CD4-positive, alpha-beta T cell treated with Interleukin-17A for 1 hour (primary cell): Measurements from ENCODE around the gene DRC7.
A peak's percentile ranks its signal among the peaks of the same experiment; 100 is the strongest.

Experiments
- DNase-seq: peaks from one replicate; pipeline ENCODE4 v3.0.0-alpha.2; 2020

Gene DRC7

DNA sequence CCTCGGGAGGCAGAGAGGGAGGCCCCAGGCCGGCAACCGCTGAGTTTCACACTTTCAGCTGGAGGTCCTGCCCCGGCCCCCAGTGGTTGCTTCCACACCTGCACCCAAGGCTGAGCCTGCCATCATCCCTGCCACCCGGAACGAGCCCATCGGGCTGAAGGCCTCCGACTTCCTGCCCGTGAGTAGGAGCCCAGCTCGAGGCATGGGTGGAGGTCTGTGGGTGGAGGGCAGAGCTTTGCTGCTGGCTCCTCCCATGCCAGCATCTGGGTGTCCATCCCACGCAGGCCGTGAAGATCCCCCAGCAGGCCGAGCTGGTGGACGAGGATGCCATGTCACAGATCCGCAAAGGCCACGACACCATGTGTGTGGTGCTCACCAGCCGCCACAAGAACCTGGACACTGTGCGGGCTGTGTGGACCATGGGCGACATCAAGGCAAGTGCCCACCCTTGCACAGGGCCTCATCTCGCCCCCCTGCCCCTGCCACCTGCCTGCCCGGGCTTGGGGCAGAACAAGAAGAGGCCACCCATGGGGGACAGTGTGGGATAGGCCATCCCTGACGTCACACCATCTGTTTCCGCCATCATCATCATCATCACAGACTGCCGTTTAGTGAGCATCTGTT is 60.6 kb downstream of the DRC7 start:
- DNase-seq, result no peak

DNA sequence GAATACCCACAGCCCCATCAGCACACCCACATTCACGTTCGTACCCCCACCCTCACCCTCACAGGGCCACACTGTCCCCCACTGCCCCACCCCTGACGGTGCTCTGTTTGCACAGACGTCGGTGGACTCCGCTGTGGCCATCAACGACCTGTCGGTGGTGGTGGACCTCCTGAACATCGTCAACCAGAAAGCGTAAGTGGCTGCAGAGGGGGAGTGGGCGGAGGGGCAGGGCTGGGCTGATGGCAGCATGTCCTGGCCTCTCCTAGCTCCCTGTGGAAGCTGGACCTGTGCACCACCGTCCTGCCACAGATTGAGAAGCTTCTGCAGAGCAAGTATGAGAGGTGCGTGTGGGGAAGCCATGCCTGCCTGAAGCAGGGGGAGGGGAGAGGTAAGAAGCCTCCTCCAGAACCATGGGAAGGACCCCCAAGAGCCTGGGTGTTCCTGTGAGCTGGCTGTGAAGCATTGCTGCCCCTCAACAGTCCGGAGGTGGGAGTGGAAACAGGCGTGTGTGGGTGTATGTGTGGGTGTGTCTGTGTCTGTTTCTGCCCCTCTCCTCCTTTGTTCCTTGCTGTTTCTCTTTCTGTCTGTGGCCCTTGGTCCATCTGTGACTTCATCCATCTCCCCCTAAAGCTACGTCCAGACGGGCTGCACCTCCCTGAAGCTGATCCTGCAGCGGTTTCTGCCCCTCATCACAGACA is 61.3 kb downstream of the DRC7 start:
- no peak for DNase-seq

DNA sequence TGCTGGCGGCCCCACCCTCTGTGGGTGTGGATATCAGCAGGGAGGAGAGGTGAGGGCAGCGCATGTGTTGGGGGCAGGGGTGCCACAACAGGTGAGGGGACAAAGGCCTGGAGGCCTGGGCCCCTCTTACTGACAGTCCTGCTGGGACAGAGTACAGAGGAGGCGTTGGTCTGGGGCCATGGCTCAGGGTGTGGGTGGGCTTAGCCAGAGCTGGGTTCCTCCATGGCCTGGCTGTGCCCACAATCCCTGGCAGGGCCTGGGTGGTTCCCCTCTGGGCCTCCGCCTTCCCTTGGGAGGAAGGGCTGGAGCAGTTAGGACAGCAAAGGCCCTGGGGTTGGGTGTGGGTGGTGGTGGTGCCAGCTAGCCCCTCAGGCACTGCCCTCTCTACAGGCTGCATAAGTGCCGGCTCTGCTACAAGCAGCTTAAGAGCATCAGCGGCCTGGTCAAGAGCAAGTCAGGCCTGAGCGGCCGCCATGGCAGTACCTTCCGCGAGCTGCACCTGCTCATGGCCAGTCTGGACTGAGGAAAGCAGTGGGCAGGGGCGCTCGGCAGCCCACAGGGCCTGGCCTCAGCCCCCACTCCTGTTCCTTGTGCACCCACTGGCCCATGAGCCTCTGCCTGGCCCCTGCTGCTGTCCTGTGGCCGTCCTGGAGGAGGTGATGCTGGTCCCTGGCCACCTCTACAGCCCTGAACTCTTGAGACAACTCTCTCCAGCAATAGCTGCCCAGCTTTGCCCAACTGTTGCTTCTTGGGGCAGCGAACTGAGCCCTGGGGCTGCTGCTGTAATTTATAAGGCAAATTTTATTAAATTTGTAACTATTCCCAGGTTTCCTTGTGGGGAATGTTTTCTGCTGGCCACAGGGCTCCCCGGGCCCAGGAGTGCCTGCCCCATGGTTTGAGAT is 62.1 kb downstream of the DRC7 start:
- DNase-seq, result no peak

DNA sequence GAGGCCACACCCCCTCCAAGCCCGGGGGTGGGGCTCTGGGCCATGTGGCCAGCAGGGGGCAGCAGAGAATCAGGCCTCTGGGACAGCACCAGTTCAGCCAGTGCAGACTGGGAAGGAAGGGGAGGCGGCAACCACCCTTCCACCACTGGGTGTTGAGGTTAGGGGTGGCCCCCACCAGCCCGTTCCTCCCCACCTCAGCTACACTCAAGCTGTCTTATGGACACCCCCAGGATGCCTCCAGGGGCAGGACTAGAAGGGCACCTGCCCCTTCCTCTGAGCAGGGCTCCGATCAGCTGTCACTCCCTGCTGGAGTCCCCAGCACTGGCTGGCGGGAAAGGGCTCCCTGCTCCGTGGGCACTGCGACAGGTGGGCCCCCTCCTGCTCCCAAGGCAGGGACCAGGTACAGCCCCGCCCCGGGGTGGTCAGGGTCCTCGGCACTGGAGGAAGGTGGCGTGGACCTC is 62.8 kb downstream of the DRC7 start:
- peak; percentile 89 for DNase-seq

DNA sequence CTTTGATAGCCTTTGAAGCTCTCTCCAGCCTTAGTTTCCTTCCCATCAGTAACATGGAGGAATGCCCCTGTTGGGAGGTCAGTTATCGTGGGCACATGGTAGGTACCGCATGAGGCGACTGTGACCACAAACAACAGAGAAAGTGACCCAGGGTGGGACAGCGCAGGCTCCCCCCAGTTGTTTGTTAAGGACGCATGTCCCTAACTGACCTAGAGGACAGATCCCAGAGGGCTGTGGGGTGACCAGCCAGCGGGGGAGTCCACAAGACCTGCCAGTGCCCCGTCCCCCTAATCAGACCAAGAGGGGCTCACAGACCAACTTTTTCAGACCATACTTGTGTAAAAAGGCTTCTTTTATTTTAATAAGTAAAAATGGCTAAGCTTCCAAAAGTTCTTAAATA is 63.3 kb downstream of the DRC7 start:
- DNase-seq, result no peak

DNA sequence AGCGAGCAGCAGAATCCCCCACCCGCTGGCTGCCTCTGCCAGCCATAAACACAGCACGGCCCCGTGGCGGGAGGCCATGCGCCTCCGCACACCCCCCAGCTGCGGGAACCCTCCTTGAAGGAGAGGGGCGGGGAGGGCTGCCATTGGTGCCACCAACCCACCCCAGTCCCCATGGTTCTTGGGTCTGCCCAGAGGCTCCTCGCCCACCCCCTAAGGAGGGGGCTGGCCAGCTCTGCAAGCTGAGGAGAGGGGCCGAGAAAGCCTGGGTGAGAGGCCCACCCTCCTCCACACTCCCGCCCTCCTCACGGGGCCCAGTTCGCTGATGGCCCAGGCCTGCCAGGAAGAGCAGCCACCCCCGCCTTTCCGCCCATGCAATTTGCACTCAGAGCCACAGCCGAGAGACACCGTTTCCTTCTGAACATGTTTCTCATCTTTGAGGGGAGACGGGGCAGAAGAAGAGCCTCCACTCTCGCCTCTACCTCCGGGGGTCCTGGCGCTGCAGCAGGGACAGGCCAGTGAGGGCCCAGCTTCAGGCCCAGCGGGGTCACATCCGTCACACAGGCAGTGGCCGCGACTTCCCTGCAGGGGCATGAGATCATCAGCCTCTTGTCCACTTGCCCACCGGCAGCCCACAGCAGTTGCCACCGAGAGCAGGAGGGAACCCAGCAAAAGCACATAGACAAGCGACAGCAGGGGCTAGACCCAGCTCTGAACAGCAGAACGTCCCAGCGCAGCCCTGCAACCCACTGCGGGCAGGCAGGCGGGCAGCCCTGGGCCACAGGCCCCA is 63.9 kb downstream of the DRC7 start:
- DNase-seq, result no peak

DNA sequence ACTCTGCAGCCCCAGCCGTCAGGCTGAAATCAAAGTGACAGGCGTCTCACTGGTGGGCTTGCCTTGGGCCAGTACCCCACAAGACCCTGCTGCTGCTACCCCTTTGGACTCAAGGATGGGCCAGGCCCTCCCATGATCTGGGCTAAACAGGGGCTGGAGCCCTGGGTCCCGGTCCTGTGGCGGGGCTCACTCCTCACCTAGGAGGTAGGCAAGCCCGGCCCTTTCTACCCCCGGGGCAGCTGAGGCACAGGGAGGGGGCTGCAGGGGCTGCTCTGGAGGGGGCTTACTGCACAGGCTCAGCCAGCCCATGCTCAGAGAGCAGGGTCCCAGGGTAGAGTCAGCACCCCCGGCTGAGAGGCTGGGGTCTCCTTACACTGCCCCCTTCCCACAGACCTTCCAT is 64.5 kb downstream of the DRC7 start:
- DNase-seq, result no peak

DNA sequence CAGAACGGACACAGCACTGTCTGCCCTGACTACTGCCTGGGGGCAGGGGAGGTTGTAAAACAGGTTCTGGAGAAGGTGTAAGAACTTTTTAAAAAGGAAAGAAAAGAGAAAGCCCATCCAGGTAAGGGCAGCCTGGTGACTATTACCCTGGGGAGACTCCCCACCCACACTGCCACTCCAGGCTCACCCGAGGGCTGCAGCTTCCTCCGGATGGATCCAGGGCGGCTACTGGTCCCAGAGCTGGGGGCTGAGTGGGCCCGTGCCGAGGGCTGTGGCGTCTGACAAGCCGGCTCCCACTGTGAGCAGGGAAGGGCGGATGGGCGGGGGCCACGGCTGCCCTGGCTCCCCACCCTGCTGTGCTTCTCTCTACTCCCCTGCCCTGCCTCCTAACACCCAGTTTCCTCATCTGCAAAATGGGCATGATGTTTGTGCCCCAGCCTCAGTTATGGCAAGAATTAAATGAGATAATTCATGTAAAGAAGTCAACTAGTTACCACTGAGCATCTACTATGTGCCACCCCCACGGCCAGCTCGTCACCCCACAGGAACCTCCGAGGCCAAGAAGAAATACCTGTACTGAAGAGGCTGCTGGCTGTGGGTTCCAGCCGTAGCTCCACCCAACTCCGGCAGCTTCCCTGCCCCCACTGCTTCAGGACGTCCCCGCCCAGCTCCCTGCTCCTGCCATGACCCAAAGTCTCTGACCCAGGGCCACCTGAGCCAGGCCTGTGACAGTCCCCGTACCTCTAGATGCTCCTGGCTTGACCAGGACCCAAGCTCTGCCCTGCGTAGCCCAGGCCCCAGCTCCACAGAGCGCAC is 65.1 kb downstream of the DRC7 start:
- no peak for DNase-seq

DNA sequence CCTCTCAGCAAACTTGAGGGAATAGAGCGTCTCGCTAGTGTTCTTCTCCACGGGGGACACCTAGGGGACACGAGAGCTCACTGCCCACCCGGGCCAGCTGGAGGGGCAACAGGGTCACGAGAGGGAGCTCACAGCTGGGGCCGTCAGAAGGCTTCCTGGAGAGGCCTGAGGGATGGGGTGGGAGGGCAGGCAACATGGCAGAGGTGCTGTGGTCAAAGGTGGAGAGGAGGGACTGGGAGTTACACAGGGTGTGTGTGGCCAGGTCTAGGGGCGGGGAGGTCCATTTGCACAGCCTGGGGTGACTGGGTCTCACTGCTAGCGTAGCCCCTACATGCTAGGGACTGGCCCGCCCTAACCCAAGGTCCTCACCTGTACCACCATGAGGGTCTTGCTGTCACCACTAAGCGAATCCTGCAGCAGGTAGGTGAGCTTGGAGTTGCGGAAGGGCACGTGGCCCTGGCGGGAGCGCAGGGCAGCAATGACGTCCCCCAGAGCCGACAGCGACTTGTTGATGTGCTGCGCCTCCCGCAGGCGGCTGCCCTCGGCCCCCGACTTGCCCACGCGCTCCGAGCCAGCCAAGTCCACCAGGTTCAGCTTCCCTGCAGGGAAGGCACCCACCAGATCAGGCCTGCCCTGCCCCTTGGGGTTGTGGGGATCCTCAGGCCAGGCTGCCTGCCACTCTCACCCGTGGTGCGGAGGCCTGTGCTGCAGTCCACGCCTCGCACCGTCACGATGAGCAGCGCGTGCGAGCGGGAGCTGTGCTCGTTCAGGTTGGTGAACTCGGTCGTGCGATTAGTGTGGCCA is 66.0 kb downstream of the DRC7 start:
- DNase-seq, result no peak

DNA sequence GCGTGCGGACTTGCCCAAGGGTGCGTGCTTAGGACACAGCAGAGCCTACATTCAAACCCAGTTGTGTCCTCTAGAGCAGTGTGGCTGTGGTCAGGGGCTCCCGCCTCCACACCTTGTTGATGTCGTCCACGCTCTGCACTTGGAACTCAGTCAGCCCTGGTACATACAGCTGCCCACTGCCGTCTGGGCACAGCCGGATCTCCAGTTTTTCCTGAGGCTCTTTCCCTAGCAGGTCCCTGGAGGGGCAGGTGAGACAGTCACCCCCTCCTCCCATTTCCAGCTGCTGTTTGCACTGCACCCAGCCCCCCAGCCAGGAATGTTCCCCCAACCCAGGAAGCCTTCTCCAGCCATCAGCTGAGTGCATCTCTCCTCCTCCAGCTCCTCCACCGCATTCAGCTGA is 66.7 kb downstream of the DRC7 start:
- no peak for DNase-seq

DNA sequence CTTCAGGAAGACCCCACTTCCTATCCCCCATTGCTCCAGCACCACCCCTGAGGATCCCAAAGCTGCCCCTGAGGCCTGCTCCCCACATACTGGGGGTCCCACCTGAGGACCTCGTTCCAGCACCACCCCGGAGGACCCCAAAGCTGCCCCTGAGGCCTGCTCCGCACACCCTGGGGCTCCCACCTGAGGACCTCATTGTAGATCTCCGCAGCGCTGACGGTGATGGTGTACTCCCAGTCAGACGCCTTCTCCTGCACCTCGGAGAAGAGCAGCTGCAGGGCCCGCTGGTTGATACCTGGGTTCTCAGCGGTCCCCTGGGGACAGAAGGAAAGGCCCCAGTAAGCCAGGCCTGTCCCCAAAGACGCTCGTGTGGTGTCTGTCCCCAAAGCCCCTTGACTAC is 67.4 kb downstream of the DRC7 start:
- no peak for DNase-seq

DNA sequence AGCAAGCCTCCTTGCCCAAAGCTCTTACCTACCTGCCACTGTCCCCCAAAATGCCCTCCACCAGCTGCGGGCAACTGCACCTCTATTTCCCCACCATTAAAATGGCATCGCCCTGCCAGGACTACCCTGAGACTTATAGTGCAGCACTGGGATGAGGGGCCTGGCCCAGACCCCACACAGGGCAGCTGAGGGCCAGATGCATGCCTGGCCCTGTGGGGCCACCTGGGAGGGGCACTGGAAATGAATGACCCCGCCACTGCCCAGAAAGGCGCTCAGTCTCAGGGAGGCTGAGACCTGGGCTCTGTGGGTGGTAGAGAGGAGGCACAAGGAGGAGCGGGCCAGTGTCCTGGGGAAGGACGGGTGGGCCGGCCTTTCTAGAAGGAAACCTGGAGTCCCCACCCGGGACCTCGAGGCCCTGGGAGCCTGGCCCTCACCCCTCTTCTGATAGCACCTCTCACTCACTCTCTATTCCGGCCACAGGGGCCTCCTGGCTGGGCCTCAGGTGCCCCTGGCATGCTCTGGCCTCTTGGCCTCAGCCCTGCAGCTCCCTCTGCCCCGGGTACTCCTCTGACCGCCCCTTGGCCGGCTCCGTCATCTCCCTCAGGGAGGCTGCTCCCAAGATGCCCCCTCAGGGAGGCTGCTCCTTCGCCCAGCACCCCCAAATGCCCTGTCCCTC is 67.9 kb downstream of the DRC7 start:
- DNase-seq, result no peak

DNA sequence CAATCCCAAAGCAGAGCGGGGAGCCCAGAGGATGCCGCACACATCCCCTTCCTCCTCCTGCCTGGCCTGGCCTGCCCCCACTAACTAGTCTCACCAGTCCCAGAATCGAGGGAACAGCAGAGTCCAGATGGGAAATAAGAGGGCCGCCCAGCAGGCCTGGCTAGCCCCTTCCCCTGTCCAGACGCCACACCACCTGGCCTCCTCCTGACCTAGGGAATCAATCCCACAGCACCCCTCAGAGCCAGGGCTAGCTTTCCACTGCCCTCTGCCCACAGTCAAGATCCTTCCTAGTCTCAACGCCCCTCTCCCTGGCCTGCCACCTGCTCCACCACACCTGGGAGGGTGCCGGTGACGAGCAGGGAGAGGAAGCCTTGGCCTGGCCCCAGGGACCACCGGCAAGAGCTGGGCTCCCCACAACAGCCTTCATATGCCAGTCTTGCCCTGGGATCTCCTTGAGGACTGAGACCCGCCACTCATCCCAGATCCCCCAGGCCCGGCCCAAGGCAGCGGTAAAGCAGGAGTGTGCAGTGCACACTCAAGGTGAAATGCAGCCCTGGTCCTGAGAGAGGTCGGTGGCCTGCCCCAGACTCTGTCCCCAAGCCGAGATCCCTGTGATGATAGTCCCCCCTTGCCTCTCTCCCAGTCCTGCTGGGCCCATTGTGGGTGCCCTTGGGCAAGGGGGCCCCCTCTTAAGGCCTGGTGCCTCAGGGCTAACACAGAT is 68.8 kb downstream of the DRC7 start:
- no peak for DNase-seq

DNA sequence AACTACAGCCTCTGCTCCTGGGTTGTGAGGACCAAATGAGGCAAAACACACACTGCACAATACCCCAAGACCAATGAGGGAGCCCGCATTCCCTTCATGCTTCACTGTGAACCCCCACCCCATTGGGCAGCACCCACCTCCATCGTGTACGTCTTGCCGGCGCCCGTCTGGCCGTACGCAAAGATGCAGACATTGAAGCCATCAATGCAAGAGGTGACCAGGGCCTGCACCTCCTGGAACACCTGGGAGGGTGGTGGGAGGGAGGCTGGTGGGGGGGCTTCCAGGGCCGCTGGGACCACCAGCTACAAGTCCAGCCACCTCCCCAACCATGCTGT is 69.4 kb downstream of the DRC7 start:
- no peak for DNase-seq

DNA sequence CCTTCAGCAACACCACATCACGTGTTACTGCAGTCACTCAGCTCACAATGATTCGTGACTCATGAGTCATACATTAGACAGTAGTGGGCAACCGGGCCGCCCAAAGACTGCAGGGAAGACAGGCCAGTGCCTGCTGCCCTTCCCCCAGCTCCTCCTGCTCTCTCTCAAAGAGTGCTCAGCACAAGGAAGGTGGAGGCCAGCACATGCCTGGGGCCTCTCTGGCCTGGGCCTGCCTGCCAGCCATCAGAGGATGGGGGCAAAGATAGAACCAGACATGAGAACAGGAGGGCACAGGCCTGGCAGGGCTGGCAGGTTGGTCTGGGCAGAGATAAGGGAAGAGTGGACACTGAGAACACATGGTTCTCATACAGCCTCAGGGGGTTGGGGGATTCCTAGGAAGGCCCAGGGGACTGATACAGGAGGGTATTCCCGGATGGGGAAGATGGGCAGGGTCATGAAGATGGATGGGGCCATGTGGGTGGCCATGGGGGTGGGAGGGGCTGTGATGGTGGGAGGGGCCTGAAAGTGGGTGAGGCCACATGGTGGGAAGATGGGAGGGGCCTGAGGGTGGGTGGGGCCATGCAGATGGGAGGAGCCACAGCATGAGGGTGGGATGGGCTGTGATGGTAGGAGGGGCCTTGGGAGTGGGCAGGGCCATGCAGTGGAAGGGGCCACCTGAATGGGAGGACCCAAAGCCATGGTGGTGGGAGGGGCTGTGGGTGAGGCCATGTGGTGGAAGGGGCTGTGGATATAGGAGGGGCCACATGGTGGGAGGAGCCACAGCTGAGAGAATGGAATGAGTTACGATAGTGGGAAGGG is 69.9 kb downstream of the DRC7 start:
- DNase-seq, result peak; percentile 32

DNA sequence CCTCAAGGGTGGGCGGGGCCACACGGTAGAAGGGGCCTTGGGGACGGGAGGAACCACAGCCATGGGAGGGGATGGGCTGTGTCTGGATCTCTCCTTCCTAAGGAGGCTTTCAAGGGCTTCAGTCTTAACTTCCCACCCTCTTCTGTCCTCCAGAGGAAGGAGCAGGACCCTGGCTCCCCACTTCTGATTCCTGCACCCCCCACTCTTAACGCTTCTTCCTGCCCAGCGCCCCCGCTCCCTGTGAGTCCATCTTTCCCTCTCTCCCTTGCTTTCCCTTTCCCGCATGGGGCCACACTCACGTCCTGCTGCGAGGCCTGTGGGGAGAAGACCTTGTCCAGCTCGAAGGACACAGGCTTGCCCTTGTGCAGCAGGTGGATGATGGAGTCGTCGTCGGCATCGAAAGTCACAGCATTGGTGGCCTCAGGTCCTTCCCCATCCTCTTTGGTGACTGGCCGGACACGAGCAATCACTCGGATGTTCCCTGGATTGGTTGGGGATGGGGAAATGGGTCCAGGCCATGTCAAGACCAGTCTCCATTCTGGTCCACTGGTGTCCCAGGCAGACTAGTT is 70.6 kb downstream of the DRC7 start:
- no peak for DNase-seq

DNA sequence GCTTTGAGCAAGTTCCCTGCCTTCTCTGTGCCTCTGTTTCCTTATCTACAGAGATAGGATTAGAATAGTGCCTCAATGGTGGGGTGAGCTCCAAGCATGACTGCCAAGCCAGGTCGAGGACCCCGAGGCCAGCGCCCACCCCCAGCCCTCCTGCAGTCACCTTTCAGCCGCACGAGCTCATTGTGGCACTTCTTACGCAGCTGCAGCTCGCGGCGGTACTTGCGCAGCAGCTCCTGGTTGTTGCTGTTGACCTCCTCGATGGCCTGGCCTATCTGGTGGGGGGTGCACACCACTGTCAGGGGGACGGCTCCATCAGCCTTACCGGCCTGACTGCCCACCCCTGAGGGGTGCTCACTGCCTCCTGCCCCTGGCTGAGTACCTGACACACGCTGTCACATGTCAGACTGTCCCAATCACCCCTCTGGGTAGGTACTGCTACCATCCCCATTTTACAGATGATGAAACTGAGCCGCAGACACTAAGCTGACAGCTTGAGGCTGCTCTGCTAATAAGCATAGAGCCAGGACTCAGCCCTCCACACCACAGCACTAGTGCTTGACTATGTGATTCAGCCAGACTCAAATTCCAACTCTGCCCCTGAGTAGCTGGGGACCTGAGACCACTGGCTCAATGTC is 72.2 kb downstream of the DRC7 start:
- no peak for DNase-seq

DNA sequence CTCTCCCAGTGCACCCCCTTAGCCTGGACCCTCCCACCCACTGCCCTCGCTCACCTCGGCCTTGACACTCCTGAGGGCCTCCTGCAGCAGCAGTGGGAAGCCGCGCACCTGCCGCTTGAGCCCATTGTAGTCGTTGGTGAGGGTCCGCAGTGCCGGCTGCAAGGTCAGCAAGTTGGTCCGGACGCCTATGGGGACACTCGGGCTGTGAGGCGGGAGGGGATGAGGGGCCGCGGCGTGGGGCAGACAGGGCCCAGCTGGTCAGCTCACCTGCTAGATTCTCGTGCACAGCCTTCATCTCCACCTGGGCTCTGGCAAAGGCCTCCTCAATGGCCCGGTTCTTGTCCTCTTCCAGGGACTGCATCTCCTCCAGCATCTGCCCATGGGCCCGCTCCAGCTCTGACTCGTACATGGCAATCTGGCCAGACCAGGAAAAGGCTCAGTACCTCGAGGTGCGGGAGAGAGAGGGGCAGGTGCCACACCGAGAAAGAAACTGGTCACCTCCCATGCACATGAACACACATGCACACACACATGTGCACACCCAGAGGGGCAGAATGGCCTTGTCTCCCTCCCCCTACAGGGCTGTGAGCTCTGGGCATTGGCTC is 75.0 kb downstream of the DRC7 start:
- DNase-seq, result no peak
